ENCODE data around the gene MYH7B. TPM values are rescaled to one million over a fixed set of nuclear protein-coding genes. Genes with fewer than 3 reads are reported as not detected.

Gene MYH7B
- total RNA-seq, 2 donors from 2014 or later = 0.69 to 1.5 TPM

DNA sequence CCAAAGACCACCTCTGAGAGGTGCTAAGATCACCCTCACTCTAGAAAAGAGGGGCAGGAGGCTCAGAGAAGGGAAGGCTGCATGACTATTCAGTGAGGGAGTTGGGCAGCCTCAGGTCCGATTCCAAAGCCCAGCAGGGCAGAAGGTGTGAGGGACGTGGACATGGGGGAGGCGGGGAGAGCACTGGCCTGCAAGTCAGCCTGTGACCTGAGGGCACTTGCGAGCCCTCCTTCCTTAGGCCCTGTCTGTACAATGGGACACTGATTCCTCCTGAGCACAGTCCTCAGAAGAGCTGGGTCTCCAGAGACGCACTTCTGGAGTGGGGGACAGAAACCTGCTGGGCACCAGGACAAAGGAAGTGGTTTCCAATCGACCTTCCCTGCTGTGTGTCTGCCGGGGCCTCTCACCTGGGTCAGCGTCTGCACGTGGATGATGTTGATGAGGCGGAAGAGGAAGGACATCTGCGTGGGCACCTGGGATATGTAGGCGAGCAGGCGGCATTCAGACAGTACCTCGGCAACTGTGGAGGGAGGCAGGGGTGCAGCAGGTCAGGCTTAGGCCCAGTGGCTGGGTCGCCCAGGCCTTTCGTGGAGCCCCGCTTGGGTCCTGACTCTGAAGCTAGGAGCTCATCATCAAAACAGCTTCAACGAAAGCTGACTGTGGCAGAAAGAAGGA is 48.5 kb downstream of the MYH7B start:
- TF ChIP-seq CTCF (IDR thresholded peaks at IDR 0.05) = no peak
- H3K9me3 ChIP-seq = no peaks in the 10 kb centered on the region
- H3K27ac ChIP-seq = no peak overlapping the region
- intact Hi-C loops (cut with DNase I) = no loop called here
- H3K36me3 ChIP-seq = peaks cover 23% of the 10 kb centered on the region
- no peak overlapping the region for H3K9ac ChIP-seq (ENCODE audit: low read depth in 2 of 2, low read length in 2 of 2)
- H3K27me3 ChIP-seq = no peaks in the 10 kb centered on the region
- no peaks in the 10 kb centered on the region for H3K4me1 ChIP-seq
- no peak for DNase-seq
- H3K4me3 ChIP-seq = no peak overlapping the region

DNA sequence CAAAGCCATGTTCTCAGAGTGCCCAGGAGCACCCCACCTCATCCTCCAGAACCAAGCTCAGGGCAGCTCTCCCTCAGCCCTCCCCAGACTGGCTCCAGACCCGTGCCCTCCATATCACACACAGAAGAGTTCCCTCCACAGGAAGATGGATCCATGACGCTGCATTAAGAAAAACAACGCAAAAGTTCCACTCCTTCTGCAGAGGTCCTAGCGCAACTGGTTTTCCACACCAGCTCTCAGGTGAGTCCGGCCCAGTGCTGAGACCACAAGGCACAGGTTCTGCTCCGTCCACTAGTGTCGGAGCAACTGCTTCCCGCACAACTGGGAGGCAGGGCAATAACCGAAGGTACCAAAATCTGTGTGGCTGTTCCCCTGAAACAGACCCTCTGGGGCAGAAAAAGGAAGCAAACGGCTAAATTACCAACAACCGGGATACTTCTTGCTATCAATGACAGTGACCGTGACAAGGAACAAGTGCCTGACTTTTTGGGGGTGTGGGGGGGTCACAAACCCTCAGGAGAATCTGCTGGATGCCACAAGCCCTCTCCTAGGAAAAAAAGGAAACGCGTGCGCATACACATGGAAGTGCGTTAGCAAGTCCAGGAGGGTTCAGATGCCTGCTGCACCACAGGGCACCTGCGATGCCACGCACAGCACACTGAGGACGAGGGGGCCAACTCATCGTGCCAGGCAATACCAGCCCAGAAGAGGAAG is 49.2 kb downstream of the MYH7B start:
- no peaks in the 10 kb centered on the region for H3K4me1 ChIP-seq
- TF ChIP-seq CTCF (IDR thresholded peaks at IDR 0.05) = no peak
- H3K27me3 ChIP-seq = no peaks in the 10 kb centered on the region
- H3K9ac ChIP-seq (ENCODE audit: low read depth in 2 of 2, low read length in 2 of 2) = no peak overlapping the region
- no peaks in the 10 kb centered on the region for H3K9me3 ChIP-seq
- no peak overlapping the region for H3K4me3 ChIP-seq
- intact Hi-C loops (cut with DNase I) = no loop called here
- H3K36me3 ChIP-seq = peaks cover 28% of the 10 kb centered on the region
- no peak overlapping the region for H3K27ac ChIP-seq
- no peak for DNase-seq

Small RNA genes lying within 50 kb of the gene (microRNA-seq; reads per million reads assigned to microRNA genes)
- not detected for gene MIR499A
- not detected for gene MIR499B

Other genes starting within 250 kb of the MYH7B start
- gene NCOA6, start 130.2 kb upstream of the MYH7B start, total RNA-seq = 10 to 100 TPM; 28.9 to 40.2 TPM
- gene GGT7, start 83.0 kb upstream of the MYH7B start, total RNA-seq = 10 to 100 TPM; 10.1 to 17.8 TPM
- gene ACSS2, start 79.3 kb upstream of the MYH7B start, total RNA-seq = 100 to 1,000 TPM; 258 to 394 TPM
- 100 to 1,000 TPM in 1 of 2 donors, 10 to 100 TPM in 1; 83.4 to 109 TPM for gene GSS, start 62 bp upstream of the MYH7B start, total RNA-seq
- gene TRPC4AP, start 136.9 kb downstream of the MYH7B start, total RNA-seq = 10 to 100 TPM; 52.8 to 63.2 TPM
- gene EDEM2, start 191.5 kb downstream of the MYH7B start, total RNA-seq = 10 to 100 TPM; 28.0 to 36.0 TPM
- 10 to 100 TPM in 1 of 2 donors, 1 to 10 TPM in 1; 9.8 to 14.5 TPM for gene PROCR, start 216.2 kb downstream of the MYH7B start, total RNA-seq